Measurements from ENCODE around the gene FAM20A. TPM values are rescaled to one million over a fixed set of nuclear protein-coding genes. Genes with fewer than 3 reads are reported as not detected.

The FAM20A gene
- total and polyA plus RNA-seq, 2 donors (not counting 1 experiment from before 2014, with no cell fraction given), result not detected

GRCh38 chr17:68628576-68628957, 27.4 kb upstream of the FAM20A start:
- POLR2A ChIA-PET, result no interaction called here
- Histone ChIP-seq H3K4me3 (ENCODE audit: control extremely low read depth in 1 of 5, extremely low read depth in 1 of 5, insufficient read depth in 1 of 5, low read depth in 2 of 5, low read length in 4 of 5) (no peak overlapping the region), H3K9ac (ENCODE audit: low read length) (no peak overlapping the region), H3K36me3 (replicated peaks in 1 of 2; ENCODE audit: control extremely low read depth in 1 of 2, control insufficient read depth in 1 of 2, extremely low read depth in 1 of 2, insufficient read depth in 2 of 2, low read length in 1 of 2) (no peaks in the 10 kb centered on the region), H3K4me2 (replicated peaks; ENCODE audit: low read depth, low read length, poor library complexity, severe bottlenecking) (no peak overlapping the region), H3K27ac (ENCODE audit: low read length in 2 of 2) (no peak overlapping the region), H3K9me3 (ENCODE audit: control extremely low read depth in 1 of 3, control insufficient read depth in 2 of 3, insufficient read depth in 1 of 3, low read length in 2 of 3) (no peaks in the 10 kb centered on the region), H2AFZ (ENCODE audit: insufficient read depth, low read depth, low read length, poor library complexity, severe bottlenecking) (no peak overlapping the region), H4K20me1 (ENCODE audit: control insufficient read depth, insufficient read depth, low read length, poor library complexity, severe bottlenecking) (no peaks in the 10 kb centered on the region), H3K4me1 (ENCODE audit: control insufficient read depth in 2 of 2, insufficient read depth in 2 of 2, low read length in 2 of 2) (no peaks in the 10 kb centered on the region), H3K27me3 (replicated peaks in 1 of 4; ENCODE audit: control extremely low read depth in 1 of 4, control insufficient read depth in 3 of 4, insufficient read depth in 4 of 4, low read length in 3 of 4) (no peaks in the 10 kb centered on the region), H3K79me2 (ENCODE audit: control insufficient read depth, insufficient read depth, low read length) (no peaks in the 10 kb centered on the region)
- H3K27ac Mint-ChIP-seq, result no peak overlapping the region
- H3K4me1 Mint-ChIP-seq, result no peaks in the 10 kb centered on the region
- peaks cover 24% of the 10 kb centered on the region for H3K27me3 Mint-ChIP-seq
- WGBS (ENCODE audit: insufficient coverage), result no CpG with 5 or more reads among the region's 3 CpGs
- TF ChIP-seq CTCF (IDR thresholded peaks at IDR 0.05), result no peak
- no peak for TF ChIP-seq EZH2 (IDR thresholded peaks at IDR 0.05; ENCODE audit: borderline replicate concordance, insufficient read depth, low read depth, low read length, poor library complexity, severe bottlenecking)
- DNase-seq (no peak), ATAC-seq (ENCODE audit: low read depth) (no peak)
- H3K9me3 Mint-ChIP-seq (ENCODE audit: insufficient read depth), result no peaks in the 10 kb centered on the region
- CTCF ChIA-PET, result no interaction called here
- H3K4me3 Mint-ChIP-seq, result no peak overlapping the region
- intact Hi-C loops (cut with micrococcal nuclease), result no loop called here

- Histone ChIP-seq H2AFZ (ENCODE audit: insufficient read depth, low read depth, low read length, poor library complexity, severe bottlenecking) (no peak overlapping the region), H3K4me1 (ENCODE audit: control insufficient read depth in 2 of 2, insufficient read depth in 2 of 2, low read length in 2 of 2) (no peaks in the 10 kb centered on the region), H3K9me3 (ENCODE audit: control extremely low read depth in 1 of 3, control insufficient read depth in 2 of 3, insufficient read depth in 1 of 3, low read length in 2 of 3) (no peaks in the 10 kb centered on the region), H3K4me2 (replicated peaks; ENCODE audit: low read depth, low read length, poor library complexity, severe bottlenecking) (no peak overlapping the region), H3K36me3 (replicated peaks in 1 of 2; ENCODE audit: control extremely low read depth in 1 of 2, control insufficient read depth in 1 of 2, extremely low read depth in 1 of 2, insufficient read depth in 2 of 2, low read length in 1 of 2) (no peaks in the 10 kb centered on the region), H4K20me1 (ENCODE audit: control insufficient read depth, insufficient read depth, low read length, poor library complexity, severe bottlenecking) (no peaks in the 10 kb centered on the region), H3K9ac (ENCODE audit: low read length) (no peak overlapping the region), H3K27me3 (replicated peaks in 1 of 4; ENCODE audit: control extremely low read depth in 1 of 4, control insufficient read depth in 3 of 4, insufficient read depth in 4 of 4, low read length in 3 of 4) (no peaks in the 10 kb centered on the region), H3K27ac (ENCODE audit: low read length in 2 of 2) (no peak overlapping the region), H3K4me3 (ENCODE audit: control extremely low read depth in 1 of 5, extremely low read depth in 1 of 5, insufficient read depth in 1 of 5, low read depth in 2 of 5, low read length in 4 of 5) (no peak overlapping the region), H3K79me2 (ENCODE audit: control insufficient read depth, insufficient read depth, low read length) (no peaks in the 10 kb centered on the region)
- peaks cover 24% of the 10 kb centered on the region for H3K27me3 Mint-ChIP-seq
- CTCF ChIA-PET, result no interaction called here
- TF ChIP-seq CTCF (IDR thresholded peaks at IDR 0.05) (no peak), EZH2 (IDR thresholded peaks at IDR 0.05; ENCODE audit: borderline replicate concordance, insufficient read depth, low read depth, low read length, poor library complexity, severe bottlenecking) (no peak)
- 100% methylated on average over 1 of the region's 4 CpGs for WGBS (ENCODE audit: insufficient coverage)
- POLR2A ChIA-PET, result no interaction called here
- no peak for ATAC-seq (ENCODE audit: low read depth)
- intact Hi-C loops (cut with micrococcal nuclease), result no loop called here
- H3K9me3 Mint-ChIP-seq (ENCODE audit: insufficient read depth), result no peaks in the 10 kb centered on the region
- H3K4me3 Mint-ChIP-seq, result no peak overlapping the region
- no peak overlapping the region for H3K27ac Mint-ChIP-seq
- DNase-seq, result no peak
- no peaks in the 10 kb centered on the region for H3K4me1 Mint-ChIP-seq
Measured at GRCh38 chr17:68627956-68628575, 26.9 kb upstream of the FAM20A start.

Measured in B cell (primary cell).